ENCODE measurements around the gene DNMT1. TPM values are rescaled to one million over a fixed set of nuclear protein-coding genes. Genes with fewer than 3 reads are reported as not detected.
"Not testable (repeated sequence)": the region's sequence is repeated elsewhere in the genome, so short reads cannot be mapped to it uniquely, and the experiment has no call there.

Gene DNMT1
- total RNA-seq: 10 to 100 TPM; 17.2 to 27.7 TPM

- no peak for TF ChIP-seq CTCF (IDR thresholded peaks at IDR 0.05)
- Histone ChIP-seq H3K9me3 (no peaks in the 10 kb centered on the region), H3K4me1 (peaks cover 0 to 33% of the 10 kb centered on the region in 2 donors), H3K4me3 (peak within 1 kb of the TSS; percentile 78 to 85), H3K27me3 (no peaks in the 10 kb centered on the region), H3K27ac (peak within 1 kb of the TSS; percentile 85 to 93), H3K36me3 (no peaks in the 10 kb centered on the region)
- peak; percentile 93 for DNase-seq (ENCODE audit: low spot score)
These were observed at the start of gene DNMT1 for GRCh38 chr19:10194500-10195198. TSS of gene DNMT1 (minus strand) at chr19:10194953. CDS start at chr19:10194899, 54 bp downstream.

- no peaks in the 10 kb centered on the region for H3K27me3 ChIP-seq
- DNase-seq (ENCODE audit: low spot score): no peak
- H3K4me1 ChIP-seq: no peaks in the 10 kb centered on the region
- H3K36me3 ChIP-seq: no peaks in the 10 kb centered on the region
- H3K27ac ChIP-seq: no peak overlapping the region
- TF ChIP-seq CTCF (IDR thresholded peaks at IDR 0.05): no peak
- no peak overlapping the region for H3K4me3 ChIP-seq
- no peaks in the 10 kb centered on the region for H3K9me3 ChIP-seq
These were observed 48.9 kb upstream of the DNMT1 start for GRCh38 chr19:10243606-10244005.

- H3K27me3 ChIP-seq; DNase-seq (ENCODE audit: low spot score); H3K4me1 ChIP-seq; H3K4me3 ChIP-seq; H3K27ac ChIP-seq; H3K9me3 ChIP-seq; H3K36me3 ChIP-seq: not testable (repeated sequence)
These were observed 47.2 kb upstream of the DNMT1 start for GRCh38 chr19:10241826-10242449.

GRCh38 chr19:10238172-10238783 lies 43.5 kb upstream of the DNMT1 start:
- DNase-seq (ENCODE audit: low spot score): peak; percentile 76
- H3K4me3 ChIP-seq: no peak overlapping the region
- no peaks in the 10 kb centered on the region for H3K36me3 ChIP-seq
- no peaks in the 10 kb centered on the region for H3K27me3 ChIP-seq
- H3K4me1 ChIP-seq: no peaks in the 10 kb centered on the region
- H3K27ac ChIP-seq: peak overlapping the region; percentile 16 to 48
- no peak for TF ChIP-seq CTCF (IDR thresholded peaks at IDR 0.05)
- H3K9me3 ChIP-seq: no peaks in the 10 kb centered on the region

GRCh38 chr19:10237702-10238101 lies 42.9 kb upstream of the DNMT1 start:
- H3K4me1 ChIP-seq: no peaks in the 10 kb centered on the region
- DNase-seq (ENCODE audit: low spot score): no peak
- H3K9me3 ChIP-seq: no peaks in the 10 kb centered on the region
- peak overlapping the region; percentile 16 to 81 for H3K27ac ChIP-seq
- no peak for TF ChIP-seq CTCF (IDR thresholded peaks at IDR 0.05)
- no peaks in the 10 kb centered on the region for H3K36me3 ChIP-seq
- no peaks in the 10 kb centered on the region for H3K27me3 ChIP-seq
- no peak overlapping the region for H3K4me3 ChIP-seq

GRCh38 chr19:10235409-10235808 lies 40.7 kb upstream of the DNMT1 start:
- DNase-seq (ENCODE audit: low spot score): not testable (repeated sequence)

More at GRCh38 chr19:10235409-10235808, 40.7 kb upstream of the DNMT1 start:
- H3K27me3 ChIP-seq, H3K4me1 ChIP-seq, H3K36me3 ChIP-seq, H3K4me3 ChIP-seq, H3K9me3 ChIP-seq: not testable (repeated sequence)
- H3K27ac ChIP-seq: peak overlapping the region; percentile 33 to 81
